Measurements from ENCODE around the gene EVI5L.
"Not testable (repeated sequence)": the region's sequence is repeated elsewhere in the genome, so short reads cannot be mapped to it uniquely, and the experiment has no call there.

Gene EVI5L

GRCh38 chr19:7829561-7830271 lies at the start of gene EVI5L:
TSS of gene EVI5L (plus strand) at chr19:7830218. CDS start at chr19:7846543, 16,325 bp downstream.
- peak; percentile 100 for DNase-seq (ENCODE audit: low read depth)

GRCh38 chr19:7781157-7781556 lies 48.9 kb upstream of the EVI5L start:
- no peak for DNase-seq (ENCODE audit: low read depth)

GRCh38 chr19:7783991-7784423 lies 46.0 kb upstream of the EVI5L start:
- DNase-seq (ENCODE audit: low read depth) = no peak

- no peak for DNase-seq (ENCODE audit: low read depth)
Observed at GRCh38 chr19:7784856-7785255, 45.2 kb upstream of the EVI5L start.

GRCh38 chr19:7787141-7787540 lies 42.9 kb upstream of the EVI5L start:
- no peak for DNase-seq (ENCODE audit: low read depth)

GRCh38 chr19:7787602-7788177 lies 42.3 kb upstream of the EVI5L start:
- DNase-seq (ENCODE audit: low read depth) = no peak

GRCh38 chr19:7788178-7788932 lies 41.7 kb upstream of the EVI5L start:
- DNase-seq (ENCODE audit: low read depth) = no peak

- DNase-seq (ENCODE audit: low read depth) = no peak
Observed at GRCh38 chr19:7788933-7789323, 41.1 kb upstream of the EVI5L start.

GRCh38 chr19:7789447-7789846 lies 40.6 kb upstream of the EVI5L start:
- no peak for DNase-seq (ENCODE audit: low read depth)

GRCh38 chr19:7790416-7790815 lies 39.6 kb upstream of the EVI5L start:
- DNase-seq (ENCODE audit: low read depth) = no peak

GRCh38 chr19:7792281-7792680 lies 37.7 kb upstream of the EVI5L start:
- DNase-seq (ENCODE audit: low read depth) = no peak

- DNase-seq (ENCODE audit: low read depth) = not testable (repeated sequence)
Observed at GRCh38 chr19:7792701-7793100, 37.3 kb upstream of the EVI5L start.

GRCh38 chr19:7793493-7793892 lies 36.5 kb upstream of the EVI5L start:
- no peak for DNase-seq (ENCODE audit: low read depth)

GRCh38 chr19:7795555-7796161 lies 34.4 kb upstream of the EVI5L start:
- DNase-seq (ENCODE audit: low read depth) = no peak

- DNase-seq (ENCODE audit: low read depth) = peak; percentile 35
Observed at GRCh38 chr19:7799640-7800355, 30.2 kb upstream of the EVI5L start.

- no peak for DNase-seq (ENCODE audit: low read depth)
Observed at GRCh38 chr19:7801020-7801570, 28.9 kb upstream of the EVI5L start.

- DNase-seq (ENCODE audit: low read depth) = no peak
Observed at GRCh38 chr19:7806234-7806633, 23.8 kb upstream of the EVI5L start.

- no peak for DNase-seq (ENCODE audit: low read depth)
Observed at GRCh38 chr19:7806876-7807275, 23.1 kb upstream of the EVI5L start.

GRCh38 chr19:7808108-7808507 lies 21.9 kb upstream of the EVI5L start:
- DNase-seq (ENCODE audit: low read depth) = no peak

- no peak for DNase-seq (ENCODE audit: low read depth)
Observed at GRCh38 chr19:7811989-7812388, 18.0 kb upstream of the EVI5L start.

- no peak for DNase-seq (ENCODE audit: low read depth)
Observed at GRCh38 chr19:7815325-7815724, 14.7 kb upstream of the EVI5L start.

- not testable (repeated sequence) for DNase-seq (ENCODE audit: low read depth)
Observed at GRCh38 chr19:7816040-7816439, 14.0 kb upstream of the EVI5L start.

Measured in GM04504 (cell line).